GM23338 (cell line): Measurements from ENCODE around the gene TTLL6.

Source experiments
- CREB1 ChIP-seq: fragments of 250-450 bp; sonication (Bioruptor Pico); IDR thresholded peaks from 2 replicates; pipeline ENCODE4 v1.5.0; 2020; ENCODE audit warnings: low read depth, mild to moderate bottlenecking, moderate library complexity
- CTCF ChIP-seq, 2 experiments: fragments of 200-600 bp in 1 of 2; sonication (generic) in 1 of 2; conservative IDR thresholded peaks; 2 replicates each; pipeline versions ENCODE4 v1.5.1 to v1.6.1; 2016 to 2017; ENCODE audit warnings: antibody characterized with exemption in 2 of 2, low read depth in 2 of 2, mild to moderate bottlenecking in 2 of 2, moderate library complexity in 1 of 2
- ETS1 ChIP-seq: IDR thresholded peaks from 2 replicates; pipeline ENCODE4 v1.6.1; 2016; ENCODE audit warnings: antibody characterized with exemption
- EZH2 ChIP-seq: fragments of 200-600 bp; sonication (generic); IDR thresholded peaks from one replicate; pipeline ENCODE4 v1.8.0; 2017; ENCODE audit warnings: antibody characterized with exemption, mild to moderate bottlenecking, low read depth; ENCODE audit not compliant: unreplicated experiment
- EZH2phosphoT487 ChIP-seq: fragments of 200-600 bp; sonication (generic); IDR thresholded peaks from one replicate; pipeline ENCODE4 v1.8.1; 2018; ENCODE audit warnings: antibody characterized with exemption; ENCODE audit not compliant: unreplicated experiment
- JUNB ChIP-seq: IDR thresholded peaks from one replicate; pipeline ENCODE4 v1.6.1; 2016; ENCODE audit warnings: antibody characterized with exemption; ENCODE audit not compliant: unreplicated experiment
- NANOG ChIP-seq: IDR thresholded peaks from 2 replicates; pipeline ENCODE4 v1.6.1; 2016; ENCODE audit warnings: antibody characterized with exemption, borderline replicate concordance
- POLR2AphosphoS5 ChIP-seq: IDR thresholded peaks from 2 replicates; pipeline ENCODE4 v1.6.1; 2016; ENCODE audit warnings: antibody characterized with exemption, low read depth
- REST ChIP-seq: IDR thresholded peaks from one replicate; pipeline ENCODE4 v1.6.1; 2018; ENCODE audit warnings: antibody characterized with exemption; ENCODE audit not compliant: unreplicated experiment
- STAT1 ChIP-seq: IDR thresholded peaks from one replicate; pipeline ENCODE4 v1.6.1; 2016; ENCODE audit warnings: antibody characterized with exemption; ENCODE audit not compliant: unreplicated experiment
- ZNF114 ChIP-seq: fragments of 250-450 bp; sonication (Bioruptor Pico); IDR thresholded peaks from 2 replicates; pipeline ENCODE4 v1.5.0; 2020; ENCODE audit warnings: mild to moderate bottlenecking, moderate library complexity
- ZNF462 ChIP-seq: fragments of 250-450 bp; sonication (Bioruptor Pico); IDR thresholded peaks from 2 replicates; pipeline ENCODE4 v1.5.0; 2020; ENCODE audit warnings: mild to moderate bottlenecking, moderate library complexity

- no peak for TF ChIP-seq POLR2AphosphoS5
- no peak for TF ChIP-seq EZH2phosphoT487
- no peak for TF ChIP-seq EZH2
- no peak for TF ChIP-seq STAT1
- no peak for TF ChIP-seq CTCF (conservative IDR thresholded peaks at IDR 0.05; ENCODE audit: low read depth in 2 of 2)
- TF ChIP-seq CREB1 (CRISPR knock-in tag), result no peak
- TF ChIP-seq REST, result no peak
- no peak for TF ChIP-seq ETS1
- TF ChIP-seq NANOG, result no peak
- no peak for TF ChIP-seq ZNF114 (CRISPR knock-in tag)
- no peak for TF ChIP-seq JUNB
- TF ChIP-seq ZNF462 (CRISPR knock-in tag), result no peak
Observed at GRCh38 chr17:48773245-48773644, 43.8 kb downstream of the TTLL6 start.
